Measurements from ENCODE around the gene ELL.
"Not testable (repeated sequence)": the region's sequence is repeated elsewhere in the genome, so short reads cannot be mapped to it uniquely, and the experiment has no call there.

The ELL gene

DNA sequence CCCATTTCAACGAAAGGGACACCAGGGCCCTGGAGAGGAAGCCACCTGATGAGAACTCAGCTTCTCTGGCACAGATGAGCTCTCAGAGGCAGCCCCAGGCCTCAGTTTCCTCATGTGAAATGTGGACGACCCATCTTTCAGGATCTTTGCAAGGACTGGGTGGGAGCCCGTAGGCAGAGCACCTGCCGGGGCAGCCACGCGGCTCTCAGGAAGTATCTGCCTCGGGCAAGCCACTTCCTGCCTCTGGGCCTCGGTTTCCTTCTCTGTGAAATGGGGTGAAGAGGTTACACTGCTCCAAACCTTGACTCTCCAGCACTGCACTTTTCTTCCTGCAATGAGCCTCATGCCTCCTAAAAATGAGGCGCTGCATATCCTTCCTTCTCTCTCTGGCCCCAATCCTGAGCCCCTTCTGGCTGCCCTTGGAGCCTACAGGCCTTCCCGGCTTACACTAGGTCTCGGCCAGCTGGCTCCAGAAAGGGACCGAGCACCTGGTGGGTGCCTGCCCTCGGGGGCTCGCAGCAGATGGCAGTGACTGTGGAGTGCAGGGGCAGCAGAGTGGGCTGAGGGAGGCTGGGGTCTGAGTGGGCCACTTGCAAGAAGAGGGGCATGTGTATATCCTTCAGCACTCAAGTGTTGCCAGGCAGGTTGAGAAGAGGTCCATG lies 99.2 kb downstream of the ELL start:
- no peak for DNase-seq (ENCODE audit: low read depth, low spot score)

DNA sequence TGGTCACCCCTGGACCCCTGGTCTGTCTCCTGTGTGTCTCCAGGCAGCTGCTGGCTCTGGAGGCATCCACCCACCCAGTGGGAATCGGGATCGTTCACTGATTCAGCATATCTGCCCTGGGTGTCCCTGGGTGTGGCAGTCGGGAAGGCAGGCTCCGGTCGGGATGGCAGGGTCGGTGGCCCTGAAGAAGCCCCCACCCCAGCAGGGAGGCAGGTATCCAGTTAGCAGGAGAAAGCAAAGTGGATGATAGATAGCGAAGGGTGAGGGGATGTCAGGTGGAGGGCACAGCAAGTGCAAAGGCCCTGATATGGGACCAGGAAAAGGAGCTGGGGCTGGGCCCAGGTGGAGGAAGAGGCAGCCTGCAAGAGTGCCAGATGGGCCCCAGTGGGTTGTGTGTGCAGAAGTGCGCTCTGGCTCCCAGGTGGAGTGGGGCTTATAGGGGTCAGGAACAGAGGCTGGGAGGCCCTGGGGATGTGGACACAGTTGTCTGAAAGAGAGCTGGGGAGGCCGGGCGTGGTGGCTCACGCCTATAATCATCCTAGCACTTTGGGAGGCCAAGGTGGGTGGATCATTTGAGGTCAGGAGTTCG lies 100.4 kb downstream of the ELL start:
- DNase-seq (ENCODE audit: low read depth, low spot score): peak; percentile 1

DNA sequence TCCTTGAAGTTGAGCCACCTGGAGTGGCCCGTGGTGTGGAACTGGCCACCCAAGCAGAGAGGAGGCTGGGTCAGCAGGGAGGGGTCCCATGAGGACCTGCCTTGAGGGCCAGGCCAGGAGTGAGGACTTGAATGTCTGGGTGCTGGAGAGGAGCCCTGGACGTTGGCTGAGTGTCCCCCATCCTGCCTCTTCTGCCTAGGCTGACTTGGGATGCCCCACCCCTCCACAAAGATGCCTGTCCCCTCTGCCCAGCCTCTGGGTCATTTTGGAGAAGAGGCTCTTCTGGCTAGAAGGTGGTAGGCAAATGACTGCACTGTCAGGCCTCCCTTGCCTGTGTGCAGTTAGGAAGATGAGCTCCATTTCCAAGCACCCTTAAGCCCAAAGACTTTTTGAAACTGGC lies 100.9 kb downstream of the ELL start:
- DNase-seq (ENCODE audit: low read depth, low spot score): peak; percentile 1

DNA sequence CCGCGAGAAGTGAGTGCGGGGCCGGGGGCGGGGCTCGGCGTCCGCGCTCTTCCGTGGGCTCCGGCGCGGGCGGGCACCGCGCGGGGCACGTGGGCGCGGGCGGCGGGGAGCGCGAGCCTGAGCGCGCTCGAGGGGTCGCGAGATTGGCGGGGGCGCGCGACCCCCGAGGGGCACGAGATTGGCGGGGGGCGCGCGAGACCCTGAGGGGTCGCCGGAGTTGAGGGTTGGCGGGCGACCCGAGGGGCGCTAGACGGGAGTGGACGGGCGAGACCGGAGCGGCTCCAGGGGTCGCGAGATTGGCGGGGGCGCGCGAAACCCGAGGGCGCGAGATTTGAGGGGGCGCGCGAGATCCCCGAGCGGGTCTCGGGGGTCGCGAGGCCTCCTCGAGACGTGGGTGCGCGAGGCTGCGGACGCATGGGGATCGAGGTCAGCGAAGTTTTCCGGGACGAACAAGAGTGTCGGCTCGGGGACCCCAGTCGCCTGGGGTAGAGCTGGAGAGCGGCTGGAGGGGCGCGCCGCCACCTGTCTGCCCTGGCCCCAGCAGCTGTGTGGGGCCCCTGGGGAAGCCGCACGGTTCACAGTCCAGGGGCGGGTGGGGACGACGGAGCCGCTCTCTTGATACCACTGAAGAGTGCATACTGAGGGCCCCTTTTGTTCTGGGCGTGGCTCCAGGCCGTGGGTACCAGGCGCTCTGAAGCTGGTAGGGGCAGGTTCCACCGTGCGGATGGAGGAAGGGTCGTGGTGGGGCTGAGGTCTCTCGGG lies 102.0 kb downstream of the ELL start:
- peak; percentile 50 for DNase-seq (ENCODE audit: low read depth, low spot score)

DNA sequence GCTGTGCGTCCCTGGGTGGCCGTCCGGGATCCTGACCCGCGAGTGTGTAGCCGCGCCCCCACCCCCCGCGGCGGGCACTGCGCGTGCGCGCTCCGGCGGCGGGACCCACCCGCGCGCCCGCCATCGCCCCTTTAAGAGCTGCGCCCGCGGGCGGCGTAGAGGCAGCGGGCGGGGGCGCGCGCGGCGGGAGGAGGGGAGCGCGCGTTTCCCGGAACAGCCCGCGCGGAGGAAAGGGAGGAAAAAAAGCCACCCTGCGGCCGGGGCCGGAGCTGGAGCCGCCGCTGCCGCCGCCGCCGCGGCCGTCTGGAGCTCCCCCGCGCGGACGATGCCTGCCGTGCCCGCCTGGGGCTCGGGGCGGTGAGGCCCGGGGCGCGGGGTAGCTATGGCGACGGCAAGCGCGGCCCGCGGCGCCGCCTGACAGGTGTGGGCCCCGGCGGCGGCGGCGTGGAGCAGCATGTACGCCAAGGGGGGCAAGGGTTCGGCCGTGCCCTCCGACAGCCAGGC lies 102.6 kb downstream of the ELL start, which contains the start of gene SSBP4:
SSBP4 (plus strand) TSS at position 204 of the 504 bp plus-strand sequence; CDS start at position 455, 251 bp downstream.
- DNase-seq (ENCODE audit: low read depth, low spot score): peak; percentile 94

DNA sequence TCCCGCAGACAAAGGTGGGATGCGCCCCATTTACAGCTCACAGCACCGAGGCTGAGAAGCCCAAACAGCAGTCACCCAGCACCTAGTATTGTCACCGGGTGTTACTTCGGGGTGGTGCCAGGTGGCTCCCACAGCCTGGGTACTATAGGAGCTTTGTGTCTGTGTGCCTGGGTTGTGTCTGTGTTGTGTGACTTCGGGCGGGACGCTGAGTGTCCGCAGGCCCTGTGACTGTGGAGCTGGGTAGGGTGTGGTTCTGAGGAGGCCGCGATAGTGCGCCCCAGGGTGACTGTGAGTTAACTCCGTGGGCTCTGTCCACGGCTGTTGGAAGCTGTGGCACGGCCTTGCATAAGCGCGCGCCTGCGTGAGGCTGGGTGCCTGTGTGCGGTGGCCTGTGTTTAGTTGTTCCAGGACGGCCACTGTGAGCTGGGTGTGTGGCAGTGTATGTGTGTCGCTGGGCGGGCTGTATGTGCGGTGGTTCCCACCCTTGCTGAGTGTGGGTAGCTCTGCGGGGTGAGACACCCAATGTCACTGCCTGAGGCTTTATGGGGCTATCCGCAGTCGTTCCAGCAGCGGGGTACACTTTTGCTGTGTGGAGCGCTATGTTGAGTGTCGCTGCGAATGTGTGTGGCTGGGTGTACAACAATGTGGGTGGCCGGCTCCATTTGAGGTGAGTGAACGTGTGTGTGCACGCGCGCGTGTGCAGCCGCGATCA lies 103.2 kb downstream of the ELL start:
- no peak for DNase-seq (ENCODE audit: low read depth, low spot score)

DNA sequence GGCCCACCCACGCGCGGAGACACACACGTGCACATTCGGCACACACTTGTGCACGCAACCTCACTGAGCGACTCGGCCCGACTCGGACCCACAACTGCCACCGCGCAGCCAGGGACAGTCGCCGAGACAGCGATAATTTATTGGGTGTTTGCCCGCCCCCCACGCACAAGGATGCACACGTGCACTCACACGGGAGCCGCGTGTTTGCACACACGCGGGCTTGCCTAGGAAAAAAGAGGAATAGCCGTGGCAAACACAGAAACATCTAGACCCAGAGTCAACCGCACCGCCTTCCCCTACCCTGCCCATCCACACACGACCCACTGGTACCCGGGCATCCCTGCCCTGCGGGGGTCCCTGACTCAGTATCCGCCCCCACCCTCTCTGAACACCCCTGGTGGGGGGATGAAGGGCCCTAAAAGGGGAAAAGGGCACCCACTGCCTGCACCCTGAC lies 103.8 kb downstream of the ELL start:
- peak; percentile 35 for DNase-seq (ENCODE audit: low read depth, low spot score)

DNA sequence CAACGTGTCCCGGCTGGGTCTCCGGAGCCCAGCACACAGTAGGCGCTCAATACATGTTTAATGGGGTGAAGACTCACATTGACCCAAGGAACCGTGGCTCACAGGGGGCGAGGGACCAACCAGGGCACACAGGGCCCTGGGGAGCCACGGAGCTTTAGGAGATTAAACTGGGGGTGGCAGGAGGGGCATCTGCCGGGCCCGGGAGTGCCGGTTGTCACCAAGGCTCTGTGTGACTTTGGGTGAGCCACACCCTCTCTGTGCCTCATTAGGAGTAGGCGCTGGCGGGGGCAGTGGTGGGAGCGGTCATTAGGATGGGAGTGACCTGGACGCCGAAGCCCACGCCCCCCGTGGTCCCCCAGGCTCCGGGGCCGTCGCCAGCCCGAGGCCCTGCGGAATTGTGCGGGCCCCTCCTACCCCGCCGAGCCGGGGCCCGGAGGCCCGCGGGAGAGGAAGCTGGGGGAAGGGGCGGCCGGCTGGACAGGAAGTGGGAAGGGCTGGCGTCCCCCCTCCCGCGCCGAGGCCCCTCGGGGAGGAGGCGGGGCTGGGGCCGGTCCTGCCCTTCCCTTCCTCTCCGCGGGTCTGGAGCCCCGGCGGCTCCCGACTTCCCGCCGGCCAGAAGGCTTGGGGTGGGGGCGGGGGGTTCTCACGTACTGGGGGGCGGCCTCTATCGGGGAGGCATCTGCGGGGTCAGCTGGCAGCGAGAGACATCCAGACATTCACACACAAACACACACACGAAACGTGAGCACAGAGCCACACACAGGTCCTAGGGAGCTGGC lies 104.4 kb downstream of the ELL start:
- peak; percentile 88 for DNase-seq (ENCODE audit: low read depth, low spot score)

DNA sequence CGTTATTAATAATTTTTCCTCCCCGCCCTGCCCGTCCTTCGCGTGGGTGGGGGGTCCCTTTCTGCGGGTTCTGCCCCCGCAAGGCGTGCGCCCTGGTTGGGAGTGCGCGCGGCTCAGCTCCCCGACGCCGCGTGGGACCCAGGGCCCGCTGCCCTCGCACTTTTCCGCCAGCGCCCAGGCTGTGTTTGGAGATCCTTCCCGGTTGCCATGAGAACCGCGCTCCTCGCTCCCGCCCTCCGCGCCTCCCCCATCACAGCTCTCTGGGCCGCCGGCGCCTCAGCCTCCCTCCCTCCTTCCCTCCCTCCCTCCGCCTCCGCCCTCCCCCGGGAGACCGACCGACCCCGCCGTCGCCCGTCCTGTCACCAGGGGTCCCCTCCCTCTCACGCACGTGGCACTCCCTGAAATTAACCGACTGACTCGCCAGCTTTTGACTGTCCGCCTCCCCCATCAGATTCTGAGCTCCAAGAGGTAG lies 105.1 kb downstream of the ELL start:
- DNase-seq (ENCODE audit: low read depth, low spot score): peak; percentile 93

DNA sequence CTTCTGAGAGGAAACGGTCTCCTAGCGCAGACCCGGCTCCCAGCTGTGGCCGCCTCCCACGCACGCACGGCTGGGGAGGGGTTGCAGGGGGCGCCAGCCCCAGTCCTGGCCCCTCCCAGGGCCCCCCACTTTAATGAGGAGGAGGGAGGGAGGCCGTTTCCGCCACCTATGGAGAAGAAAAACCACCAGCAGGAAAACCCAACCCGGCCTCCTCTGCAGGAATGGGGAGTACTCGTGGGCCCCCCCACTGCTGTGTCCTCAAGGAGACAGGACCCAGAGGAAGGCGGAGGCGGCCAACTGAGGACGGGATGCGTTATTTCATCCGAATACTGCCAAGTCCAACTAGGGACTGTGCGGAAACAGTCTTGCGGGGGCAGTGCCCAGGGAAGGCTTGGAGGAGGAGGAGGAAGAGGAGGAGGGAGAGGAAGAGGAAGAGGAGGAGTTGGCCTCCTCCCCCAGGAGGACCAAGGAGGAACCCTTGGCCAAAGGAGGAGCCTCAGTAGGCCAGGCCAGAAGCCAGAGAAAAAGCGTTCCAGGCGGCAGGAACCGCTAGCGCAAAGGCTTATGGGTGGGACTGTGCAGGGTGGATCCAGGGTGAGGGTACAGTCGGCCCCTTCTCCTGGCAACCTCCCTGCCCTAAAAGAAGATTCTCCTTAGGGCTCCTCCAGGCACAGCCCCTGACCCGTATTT lies 106.5 kb downstream of the ELL start:
- peak; percentile 10 for DNase-seq (ENCODE audit: low read depth, low spot score)

DNA sequence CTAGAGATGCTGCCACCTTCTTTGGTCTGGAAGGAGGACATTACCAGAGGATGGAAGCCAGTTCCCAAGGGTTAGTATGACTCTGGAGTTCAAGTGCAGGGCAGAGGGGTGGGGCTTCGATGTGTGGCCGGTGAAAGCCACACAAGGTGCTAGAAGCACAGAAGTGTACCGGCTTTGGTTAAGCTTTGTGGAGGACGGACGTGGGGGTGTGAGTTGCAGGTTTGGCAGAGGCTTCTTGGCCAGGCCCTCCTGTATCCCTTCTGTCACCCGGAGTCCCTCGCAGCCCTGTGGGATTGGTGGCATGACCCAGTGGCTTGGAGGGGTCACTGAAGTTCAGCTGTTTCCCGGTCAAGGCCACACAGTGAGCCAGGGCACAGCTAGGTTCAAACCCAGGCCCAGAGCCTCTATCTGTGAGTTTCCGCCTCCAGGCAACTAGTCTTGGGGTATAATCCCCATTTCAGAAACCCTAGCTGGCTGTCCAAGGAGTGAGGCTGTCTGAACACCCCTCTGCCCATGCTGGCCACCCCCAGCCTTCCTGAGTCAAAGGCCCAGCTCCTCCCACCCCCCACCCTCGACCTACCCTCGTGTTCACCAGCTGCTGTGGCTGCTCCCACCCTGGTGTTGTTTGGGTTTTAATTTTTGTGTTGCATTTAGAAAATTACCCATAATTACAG lies 107.2 kb downstream of the ELL start:
- peak; percentile 54 for DNase-seq (ENCODE audit: low read depth, low spot score)

DNA sequence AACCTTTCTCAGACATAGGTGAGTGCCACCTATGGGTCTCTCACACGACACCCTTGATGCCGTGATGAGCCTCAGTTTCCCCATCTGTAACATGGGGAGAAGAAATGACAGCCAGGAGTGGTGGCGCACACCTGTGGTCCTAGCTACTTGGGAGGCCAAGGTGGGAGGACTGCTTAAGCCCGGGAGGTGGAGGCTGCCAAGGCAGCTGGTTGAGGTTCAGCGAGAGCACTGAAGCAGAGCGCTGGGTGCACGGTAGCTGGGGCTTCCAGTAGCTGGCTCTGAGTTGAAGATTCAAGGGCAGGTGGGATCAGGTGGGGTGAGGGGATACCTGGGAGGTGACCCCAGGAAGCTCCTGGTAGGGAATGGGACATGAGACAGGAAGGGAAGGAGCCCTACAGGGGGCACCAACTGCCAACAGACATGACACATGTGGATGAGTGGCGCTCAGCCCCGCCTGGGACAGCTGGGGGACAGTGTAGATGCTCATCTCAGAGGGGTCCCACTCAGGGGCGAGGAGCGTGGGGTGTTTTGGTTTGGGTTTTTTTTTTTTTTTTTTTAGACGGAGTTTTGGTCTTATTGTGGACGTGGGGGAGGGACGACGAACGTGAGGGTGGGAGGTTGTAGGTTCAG lies 109.1 kb downstream of the ELL start:
- DNase-seq (ENCODE audit: low read depth, low spot score): no peak

DNA sequence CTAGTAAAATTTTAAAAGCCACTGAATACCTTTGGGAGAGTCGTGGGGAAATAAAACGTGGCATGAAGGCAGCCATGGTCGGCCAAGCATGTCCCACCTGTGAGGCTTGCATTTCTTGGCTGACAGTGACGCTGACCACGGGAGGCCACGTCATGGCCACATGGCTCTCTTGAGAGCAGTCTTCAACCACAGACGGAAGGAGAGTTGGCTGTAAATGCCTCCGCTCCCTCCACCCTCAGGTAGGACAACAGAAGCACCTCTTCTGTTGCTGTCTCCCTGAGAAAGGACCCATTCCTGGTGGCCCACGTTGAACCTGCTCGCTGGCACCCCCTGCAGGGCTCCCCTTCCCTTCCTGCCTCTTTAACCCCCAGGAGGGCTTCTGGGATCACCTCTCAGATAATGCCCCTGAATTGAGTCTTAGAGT lies 113.8 kb downstream of the ELL start:
- no peak for DNase-seq (ENCODE audit: low read depth, low spot score)

DNA sequence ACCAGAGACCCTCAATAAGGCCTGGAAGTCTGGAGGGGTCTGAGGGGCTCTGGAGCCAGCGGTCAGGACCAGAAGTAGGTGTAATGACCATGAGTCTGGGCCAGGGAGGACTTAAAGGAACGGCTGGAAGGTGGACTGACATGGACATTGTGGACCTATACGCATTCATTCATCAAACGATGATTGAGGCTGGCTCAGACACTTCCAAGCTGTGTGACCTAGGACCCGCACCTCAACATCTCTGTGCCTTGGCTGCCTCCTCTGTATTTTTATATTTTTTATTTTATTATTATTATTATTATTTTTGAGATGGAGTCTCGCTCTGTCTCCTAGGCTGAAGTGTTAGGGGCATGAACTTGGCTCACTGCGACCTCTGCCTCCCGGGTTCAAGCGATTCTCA lies 115.1 kb downstream of the ELL start:
- no peak for DNase-seq (ENCODE audit: low read depth, low spot score)

DNA sequence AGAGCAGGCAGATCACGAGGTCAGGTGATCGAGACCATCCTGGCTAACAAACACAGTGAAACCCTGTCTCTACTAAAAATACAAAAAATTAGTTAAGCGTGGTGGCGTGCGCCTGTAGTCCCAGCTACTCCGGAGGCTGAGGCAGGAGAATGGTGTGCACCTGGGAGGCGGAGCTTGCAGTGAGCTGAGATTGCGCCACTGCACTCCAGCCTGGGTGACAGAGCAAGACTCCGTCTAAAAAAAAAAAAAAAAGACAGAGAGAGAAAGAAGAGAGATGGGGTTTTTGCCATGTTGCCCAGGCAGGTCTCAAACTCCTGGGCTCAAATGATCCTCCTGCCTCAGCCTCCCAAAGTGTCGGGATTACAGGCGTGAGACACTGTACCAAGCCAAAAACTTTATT lies 116.1 kb downstream of the ELL start:
- not testable (repeated sequence) for DNase-seq (ENCODE audit: low read depth, low spot score)

DNA sequence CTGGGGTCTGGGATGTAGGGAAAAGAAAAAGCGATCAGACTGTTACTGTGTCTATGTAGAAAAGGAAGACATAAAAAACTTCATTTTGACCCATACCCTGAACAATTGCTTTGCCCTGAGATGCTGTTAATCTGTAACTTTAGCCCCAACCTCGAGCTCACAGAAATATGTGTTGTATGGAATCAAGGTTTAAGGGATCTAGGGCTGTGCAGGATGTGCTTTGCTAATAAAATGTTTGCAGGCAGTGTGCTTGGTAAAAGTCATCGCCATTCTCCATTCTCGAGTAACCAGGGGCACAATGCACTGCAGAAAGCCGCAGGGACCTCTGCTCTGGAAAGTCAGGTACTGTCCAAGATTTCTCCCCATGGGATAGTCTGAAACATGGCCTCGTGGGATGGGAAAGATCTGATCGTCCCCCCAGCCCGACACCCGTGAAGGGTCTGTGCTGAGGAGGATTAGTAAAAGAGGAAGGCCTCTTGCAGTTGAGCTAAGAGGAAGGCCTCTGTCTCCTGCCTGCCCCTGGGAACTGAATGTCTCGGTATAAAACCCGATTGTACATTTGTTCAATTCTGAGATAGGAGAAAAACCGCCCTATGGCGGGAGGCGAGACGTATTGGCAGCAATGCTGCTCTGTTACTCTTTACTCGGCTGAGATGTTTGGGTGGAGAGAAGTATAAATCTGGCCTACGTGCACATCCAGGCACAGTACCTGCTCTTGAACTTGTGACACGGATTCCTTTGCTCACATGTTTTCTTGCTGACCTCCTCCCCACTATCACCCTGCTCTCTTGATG lies 119.2 kb downstream of the ELL start:
- not testable (repeated sequence) for DNase-seq (ENCODE audit: low read depth, low spot score)

DNA sequence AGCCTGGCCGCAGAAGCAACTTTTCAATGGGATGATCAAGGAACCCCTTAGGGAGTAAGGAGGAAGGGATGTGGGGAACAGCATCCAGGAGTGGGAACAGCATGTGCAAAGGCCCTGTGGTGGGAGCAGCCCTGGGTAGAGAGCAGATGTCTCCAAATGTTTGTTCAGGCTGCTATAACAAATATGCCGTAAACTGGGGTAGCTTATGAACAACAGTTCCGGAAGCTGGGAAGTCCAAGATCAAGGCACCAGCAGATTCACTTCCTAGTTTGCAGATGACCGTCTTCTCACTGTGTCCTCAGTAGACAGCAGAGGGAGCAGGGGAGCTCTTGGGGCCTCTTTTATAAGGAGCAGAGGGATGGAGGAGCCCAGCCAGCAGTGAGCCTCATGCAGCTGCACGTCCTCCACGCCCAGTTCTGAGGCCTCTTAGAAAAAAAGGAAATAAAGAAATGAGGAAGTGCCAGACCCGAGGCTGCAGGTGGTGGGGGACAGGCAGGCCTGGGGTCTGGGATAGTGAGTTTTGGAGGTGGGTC lies 120.2 kb downstream of the ELL start:
- DNase-seq (ENCODE audit: low read depth, low spot score): peak; percentile 42

DNA sequence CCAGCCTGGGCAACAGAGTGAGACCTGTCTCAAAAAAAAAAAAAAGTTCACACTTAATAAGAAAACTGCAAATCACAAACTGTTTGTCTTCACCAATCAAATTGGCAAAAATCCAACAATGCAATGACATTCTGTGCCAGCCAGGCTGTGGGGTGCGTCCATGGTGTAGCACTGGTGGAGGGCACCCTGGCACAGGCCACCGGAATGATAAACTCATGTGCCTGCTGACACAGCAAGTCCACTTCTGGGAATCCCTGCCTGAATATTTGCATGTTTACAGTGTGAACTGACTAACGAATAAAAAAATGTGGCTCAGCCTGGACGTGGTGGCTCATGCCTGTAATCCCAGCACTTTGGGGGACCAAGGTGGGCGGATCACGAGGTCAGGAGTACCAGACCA lies 122.9 kb downstream of the ELL start:
- peak; percentile 62 for DNase-seq (ENCODE audit: low read depth, low spot score)

Measured in astrocyte of the hippocampus (primary cell).